Activated CD8-positive, alpha-beta memory T cell treated with anti-CD3 and anti-CD28 coated beads, Interleukin-2, amount 50 U/mL, for 4 hours (primary cell): ENCODE results near the gene PTPN22.

ENCODE experiments used
- DNase-seq: peaks from one replicate; pipeline ENCODE4 v3.0.0-alpha.2; 2020

PTPN22 gene

DNA sequence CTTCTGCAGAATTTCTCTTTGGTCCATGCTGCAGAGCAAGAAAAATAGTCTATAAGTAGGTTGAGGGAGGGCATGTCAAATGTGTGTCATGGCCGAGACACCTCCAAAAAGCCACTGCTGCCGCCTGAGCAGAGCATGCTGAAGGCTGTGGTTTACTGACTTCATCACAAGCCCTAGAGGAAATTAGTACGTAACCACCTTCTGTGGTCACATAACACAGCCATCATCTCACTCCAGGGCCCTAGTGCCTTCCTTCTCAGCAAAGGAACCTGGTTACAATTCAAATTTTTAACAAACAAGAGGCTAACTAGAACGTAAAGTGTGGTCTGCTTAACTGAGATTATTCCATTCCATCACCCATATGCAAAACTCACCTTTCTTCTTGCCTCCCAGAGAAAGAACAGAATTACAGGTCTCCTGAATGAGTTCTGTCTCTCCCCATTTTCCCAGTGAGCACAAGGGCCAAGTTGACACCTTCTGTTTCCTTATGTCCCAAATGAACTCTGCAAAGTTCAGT, at the start of gene PTPN22:
Gene PTPN22, minus strand, starts transcription at position 116 of the 517 bp plus-strand sequence.
- DNase-seq = peak; percentile 75

DNA sequence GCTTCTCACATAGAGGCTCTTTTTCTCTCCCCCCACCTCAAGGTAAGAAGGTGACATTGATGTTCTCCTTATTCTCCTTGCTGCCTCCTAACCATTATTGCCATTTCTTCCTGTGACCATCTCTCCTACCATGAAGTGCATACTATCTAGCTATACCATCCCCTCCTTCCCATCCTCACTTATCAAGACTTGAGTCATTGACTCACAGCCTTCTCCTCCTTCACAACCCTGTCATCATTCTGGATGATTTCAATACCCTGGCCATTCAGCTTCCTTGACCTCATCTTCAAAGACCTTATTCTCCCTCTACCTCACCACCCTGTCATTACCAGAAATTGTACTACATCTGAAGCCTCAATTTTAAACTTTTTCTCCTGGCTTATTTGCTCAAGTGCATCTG, 46.7 kb upstream of the PTPN22 start:
- no peak for DNase-seq

DNA sequence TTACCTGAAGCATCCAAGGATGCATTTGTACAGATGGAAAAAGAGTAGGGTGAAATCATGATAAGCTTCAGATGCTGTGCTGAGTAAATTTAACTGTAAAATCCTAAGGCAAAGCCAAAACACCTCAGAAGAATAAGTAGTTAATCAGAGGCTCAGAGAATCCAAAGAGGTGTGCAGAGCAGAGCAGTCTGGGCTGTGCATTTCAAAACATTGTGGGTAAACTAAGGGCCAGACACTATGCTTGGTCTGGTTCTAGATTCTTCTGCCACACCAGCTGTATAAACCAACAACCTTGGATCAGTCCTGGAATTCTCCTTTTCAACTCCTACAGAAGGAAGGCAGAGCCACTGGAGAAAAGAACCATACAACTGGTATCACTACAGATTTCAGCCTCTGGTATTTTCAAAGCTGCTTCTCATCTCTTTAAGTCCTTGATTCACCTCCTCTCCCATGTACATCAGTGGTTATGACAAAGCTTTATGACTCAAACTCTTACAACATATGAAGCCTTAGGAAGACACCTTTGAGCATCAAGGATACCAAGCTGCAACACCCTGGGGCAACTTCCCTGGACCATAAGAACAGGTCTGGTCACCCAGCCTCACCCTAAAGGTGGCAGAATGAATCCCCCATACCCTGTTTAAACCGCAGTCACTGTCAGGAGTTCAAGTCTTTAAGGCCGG, 46.0 kb upstream of the PTPN22 start:
- DNase-seq = no peak

DNA sequence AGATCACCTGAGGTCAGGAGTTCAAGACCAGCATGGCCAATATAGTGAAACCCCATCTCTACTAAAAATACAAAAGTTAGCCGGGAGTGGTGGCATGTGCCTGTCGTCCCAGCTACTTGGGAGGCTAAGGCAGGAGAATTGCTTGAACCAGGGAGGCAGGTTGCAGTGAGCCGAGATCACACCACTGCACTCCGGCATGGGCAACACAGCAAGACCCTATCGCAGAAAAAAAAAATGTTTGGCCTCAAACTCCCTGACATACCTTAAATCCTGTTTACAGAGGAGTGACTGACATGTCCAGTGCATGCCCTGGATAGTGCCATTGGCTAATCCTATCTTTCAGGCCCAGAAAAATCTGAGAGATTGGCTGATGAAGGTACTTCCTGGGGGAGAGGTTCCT, 45.5 kb upstream of the PTPN22 start:
- no peak for DNase-seq

DNA sequence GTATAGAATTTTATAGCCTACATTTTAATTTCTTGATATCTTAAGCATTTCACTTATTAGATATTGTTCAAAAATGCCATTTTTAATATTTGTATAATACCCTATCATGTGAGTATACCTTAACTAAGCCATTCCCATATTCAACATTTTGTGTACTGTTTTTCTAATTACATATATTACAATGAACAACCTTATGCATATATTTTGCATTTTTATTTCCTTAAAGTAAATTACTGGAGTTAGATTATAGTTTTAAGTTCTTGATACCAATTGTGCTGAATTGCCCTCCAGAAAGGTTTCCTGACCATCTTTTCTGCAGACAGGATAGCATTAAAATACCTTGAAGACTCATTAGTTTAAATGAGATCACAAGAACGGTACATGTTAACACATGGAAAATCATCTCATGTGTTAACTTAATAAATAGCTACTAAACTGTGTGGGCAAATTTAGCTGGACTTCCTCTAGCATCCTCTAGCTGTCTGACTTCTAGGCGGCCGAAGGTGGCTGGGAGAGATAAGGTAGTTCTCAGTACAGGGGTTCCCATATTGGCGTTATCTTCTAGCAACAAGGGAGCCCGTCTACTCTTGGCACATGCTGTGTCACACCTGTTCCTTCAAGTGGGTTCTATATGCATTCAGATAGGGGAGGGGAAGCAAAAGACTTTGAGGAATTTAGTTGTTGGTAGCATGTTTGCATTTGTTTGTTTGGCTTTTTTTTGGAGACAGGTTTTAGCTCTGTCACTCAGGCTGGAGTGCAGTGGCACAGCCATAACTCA, 42.6 kb upstream of the PTPN22 start:
- DNase-seq = no peak

DNA sequence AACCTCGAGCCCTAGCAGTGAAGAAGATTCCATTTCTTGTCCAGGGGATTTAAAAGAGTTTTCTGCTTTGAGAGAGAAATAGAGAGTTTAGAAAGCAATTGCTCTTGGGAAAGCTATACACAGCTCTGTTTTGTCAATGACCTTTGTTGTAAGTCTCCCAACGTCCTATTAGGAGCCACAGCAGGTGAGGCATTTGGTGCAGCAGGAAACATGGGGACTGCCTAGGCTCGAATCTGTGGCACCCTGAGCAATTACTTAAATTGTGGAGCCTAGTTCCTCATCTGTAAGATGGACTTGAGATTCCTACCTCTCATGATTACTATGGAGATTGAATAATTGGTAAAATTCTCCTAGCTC, 41.8 kb upstream of the PTPN22 start:
- no peak for DNase-seq

DNA sequence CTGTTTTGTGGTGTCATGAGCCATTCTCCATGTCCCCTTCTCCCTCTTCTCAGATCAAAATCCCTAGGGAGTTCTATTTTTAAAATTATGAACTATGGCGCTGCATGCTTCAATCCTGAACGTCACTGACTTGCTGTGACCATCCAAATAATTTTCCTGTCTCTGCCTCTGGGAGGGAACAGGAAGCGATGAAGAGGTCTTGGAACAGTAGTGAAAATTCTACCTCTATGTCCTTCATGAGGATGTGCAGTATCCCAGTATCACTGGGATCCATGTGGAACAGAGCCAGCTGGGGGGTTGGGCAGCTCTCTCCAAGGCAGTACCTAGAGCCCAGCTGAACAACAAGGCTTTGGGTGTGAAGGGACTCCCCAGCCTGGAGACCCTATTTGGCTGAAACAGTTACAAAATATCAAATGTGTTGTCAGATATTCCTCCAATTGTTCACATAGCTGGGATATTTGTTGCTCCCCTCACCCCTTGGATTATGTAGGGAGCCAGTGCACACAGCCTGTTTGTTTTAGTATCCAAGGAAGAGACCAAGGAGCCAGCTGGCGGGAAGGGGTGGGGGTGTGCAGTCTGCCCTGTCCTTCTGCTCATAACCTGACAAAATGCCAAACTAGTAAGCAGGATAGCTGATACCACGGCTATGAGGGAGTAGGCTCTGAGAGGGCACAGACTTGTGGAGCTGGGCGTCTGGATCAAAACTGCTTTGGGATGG, 41.2 kb upstream of the PTPN22 start:
- no peak for DNase-seq

DNA sequence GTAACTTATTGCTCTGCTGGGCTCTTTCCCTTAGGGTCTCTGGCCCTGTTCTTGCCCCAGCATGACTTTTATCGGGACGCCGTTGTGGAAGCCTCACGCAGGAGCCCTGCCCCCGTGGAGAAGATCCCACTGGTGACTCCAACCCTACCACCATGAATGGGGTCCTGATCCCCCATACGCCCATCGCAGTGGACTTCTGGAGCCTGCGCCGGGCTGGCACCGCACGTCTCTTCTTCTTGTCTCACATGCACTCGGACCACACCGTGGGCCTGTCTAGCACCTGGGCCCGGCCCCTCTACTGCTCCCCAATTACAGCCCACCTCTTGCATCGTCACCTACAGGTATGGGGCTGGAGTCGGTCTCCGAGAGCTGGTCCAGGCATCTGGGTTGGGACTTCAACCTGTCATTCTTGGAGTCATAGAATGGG, 33.9 kb upstream of the PTPN22 start:
- no peak for DNase-seq

DNA sequence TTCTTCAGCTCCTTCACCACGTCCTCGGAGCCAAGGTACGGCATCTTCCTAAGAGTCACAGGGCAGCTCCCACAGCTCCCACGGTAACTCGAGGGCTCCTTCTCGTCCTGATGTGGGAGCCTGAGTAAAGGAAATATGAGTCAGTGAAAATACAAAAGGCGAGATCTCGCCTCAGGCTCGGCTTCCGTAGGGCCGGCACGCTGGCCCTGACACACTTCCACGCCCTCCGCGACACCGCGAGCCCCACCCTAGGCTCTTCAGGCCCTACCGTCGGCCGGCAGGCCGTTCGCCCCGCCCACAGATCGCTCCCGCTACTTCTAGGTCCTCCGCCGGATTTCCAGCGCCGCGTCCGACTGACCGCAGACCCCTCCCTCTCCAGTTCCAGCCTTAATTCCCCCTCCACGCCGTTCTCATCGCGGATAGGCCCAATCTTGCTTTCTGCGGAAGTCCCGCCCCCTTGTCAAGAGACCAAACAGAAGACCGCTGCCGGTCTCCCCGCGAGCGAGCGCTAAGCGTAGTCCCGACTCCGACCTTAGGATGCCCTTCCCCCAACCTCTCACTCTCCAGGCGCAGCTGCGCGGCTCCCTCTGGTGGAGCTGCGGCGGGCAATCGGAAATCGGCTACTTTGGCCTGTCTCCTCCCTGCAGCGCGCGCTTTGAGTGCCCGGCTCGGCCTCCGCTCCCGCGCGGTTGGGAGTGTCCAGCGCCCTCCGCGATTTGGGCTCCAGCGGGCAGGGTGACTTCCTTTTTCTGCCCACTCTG, 33.3 kb upstream of the PTPN22 start, which contains the start of the genes AP4B1 and DCLRE1B:
Gene AP4B1, minus strand, starts transcription at position 126 of the 761 bp plus-strand sequence. Its CDS starts 82 bp downstream, at position 44.
Gene DCLRE1B, plus strand, starts transcription at position 653 of the 761 bp plus-strand sequence. CDS start 261 bp downstream, outside the sequence.
- DNase-seq = peak; percentile 94

DNA sequence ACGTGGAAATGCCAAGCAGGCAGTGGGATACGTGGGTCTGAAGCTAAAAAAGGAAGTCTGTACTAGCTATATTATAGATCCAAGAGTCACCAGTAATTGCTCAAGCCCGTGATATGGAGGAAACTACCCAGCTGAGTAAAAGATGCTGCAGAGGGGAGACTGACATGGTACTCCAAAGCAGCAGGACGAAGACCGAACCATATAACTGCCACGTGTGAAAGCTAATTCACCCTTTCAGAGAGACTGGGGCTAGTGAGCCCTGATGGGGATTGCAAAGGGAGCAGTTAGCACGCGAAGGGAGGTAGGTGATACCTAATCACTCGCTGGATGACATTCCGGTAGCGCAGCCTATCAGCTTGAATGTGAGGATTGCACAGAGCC, 32.8 kb upstream of the PTPN22 start:
- no peak for DNase-seq

DNA sequence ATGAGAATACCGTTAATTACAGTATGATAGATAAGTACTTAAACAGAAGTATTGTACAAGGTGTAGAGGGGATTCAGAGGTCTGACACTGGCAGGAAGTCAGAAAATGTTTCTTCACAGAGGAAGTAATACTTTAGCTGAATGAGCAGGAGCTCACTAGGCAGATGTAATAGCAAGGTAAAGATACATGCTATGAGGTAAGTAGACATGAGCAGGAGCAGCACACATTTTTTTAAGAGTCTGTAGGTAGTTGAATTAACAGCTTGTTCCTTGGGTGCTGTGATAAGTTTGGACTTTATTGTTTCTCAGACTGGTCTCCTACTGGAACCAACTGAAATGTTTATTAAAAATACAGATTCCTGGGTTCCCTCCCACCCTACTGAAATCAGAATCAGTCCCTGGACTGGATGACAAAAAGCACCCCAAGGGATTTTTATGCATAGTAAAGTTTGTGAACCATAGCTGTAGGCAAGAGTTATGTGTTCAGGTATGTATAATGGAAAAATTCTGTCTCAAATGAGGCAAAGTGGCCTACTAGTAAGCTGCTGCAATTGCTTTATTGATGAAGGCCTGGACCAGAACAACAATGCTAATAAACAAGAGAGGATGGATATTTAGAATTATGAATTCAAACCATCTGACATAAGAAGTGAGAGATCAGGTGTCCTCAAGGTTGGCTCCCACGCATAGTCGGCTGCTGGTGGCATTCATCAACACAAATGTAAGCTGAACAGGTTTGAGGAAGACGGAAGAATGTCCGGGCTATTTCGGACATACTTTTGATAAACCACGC, 32.2 kb upstream of the PTPN22 start:
- DNase-seq = peak; percentile 15

DNA sequence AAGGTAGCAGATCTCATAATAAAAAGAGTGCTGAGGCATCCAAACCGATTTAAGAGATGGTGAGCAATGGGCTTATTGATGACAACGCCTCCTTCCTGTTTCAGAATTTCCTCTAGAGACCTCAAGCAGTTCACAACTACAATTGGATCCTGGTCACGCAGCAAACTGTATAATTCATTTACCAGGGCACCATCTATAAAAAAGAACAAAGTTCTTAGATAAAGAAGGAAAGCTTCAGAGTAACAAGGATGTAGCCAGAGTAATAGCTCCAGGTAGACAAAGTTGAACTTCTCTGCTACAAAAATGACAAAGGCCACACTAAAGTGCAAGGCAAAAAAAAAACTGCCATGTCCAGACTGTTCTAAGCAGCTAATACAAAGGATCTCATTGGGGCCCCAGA, 29.7 kb upstream of the PTPN22 start:
- DNase-seq = no peak

DNA sequence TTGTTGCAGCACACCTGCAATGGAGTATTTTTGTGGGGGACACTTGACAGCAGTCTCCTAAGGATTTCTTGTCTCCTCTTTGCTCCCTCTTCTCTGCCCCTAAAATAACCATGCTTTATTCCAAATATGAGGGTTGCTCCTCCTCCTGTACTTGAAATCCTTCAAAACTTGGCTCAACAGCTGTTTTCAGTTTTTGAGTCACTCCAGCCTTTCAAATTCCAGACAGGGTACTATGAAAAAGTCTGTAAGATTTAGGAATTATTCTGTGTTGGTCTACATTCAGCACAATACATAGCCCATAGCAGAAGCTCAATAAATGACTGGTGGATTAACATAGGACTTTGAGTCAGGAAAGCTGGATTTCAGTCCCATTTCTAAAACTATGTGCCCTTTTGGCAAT, 27.6 kb upstream of the PTPN22 start:
- no peak for DNase-seq

DNA sequence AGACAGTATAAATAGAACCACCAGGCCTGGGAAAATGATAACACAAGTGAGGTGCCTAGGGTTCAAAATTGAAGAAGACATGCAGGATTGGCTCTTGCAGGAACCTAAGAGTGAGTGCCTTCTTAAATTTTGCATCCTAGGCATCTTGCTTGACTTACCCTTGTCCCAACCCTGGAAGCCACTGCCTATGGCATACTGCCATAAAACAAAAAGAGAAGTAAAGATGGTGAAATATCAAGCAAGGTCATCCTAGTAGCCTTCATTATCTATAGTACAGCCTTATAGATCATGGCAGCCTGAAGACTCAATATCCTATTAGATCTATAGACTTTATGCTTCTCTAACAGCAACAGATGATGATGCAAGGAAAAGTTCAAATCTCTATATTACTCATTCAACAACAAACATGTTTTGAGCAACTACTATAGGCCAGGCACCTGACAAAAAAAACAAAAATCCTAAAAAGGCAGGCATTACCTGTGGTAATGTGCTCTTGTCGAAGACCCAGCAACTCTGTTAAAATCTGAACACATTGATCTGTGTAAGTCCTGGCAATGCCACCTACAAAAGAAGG, 26.8 kb upstream of the PTPN22 start:
- DNase-seq = no peak

DNA sequence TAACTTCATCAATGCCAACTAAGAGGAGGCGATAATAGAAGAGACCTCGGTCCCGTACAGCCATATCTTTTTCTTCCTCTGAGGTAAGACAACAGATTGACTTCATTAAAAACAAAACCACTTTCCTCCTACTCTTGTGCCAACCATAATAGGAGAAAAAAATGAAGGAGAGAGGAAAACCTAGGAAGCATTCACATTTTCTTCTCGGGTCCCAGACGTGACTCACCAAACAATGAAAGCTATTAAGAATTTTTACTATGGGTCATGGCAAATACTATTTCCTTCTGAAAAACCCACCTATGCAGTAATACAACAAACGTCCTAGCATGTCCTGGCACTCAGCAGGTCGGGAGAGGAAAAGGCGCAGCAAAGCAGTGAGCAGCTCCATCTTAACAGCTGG, 24.4 kb upstream of the PTPN22 start:
- no peak for DNase-seq

DNA sequence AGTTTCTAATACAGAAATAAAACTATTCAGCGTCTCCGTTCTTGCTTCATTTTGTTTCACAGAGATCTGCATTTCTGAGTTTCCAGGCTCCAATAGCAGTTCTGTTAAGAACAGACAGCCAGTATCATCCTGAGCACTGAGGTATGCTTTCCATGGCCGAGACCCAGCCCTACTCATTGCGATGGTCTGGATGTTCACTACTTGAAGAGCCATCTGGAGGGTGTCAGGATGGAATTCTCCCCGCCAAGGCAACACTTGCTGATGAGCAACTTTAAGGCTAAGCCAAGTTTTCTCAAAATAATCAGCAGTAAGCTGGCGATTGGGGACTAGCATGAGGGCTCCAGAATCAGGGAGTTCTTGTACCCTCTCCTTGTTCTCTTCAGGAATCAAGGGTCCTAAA, 23.6 kb upstream of the PTPN22 start:
- DNase-seq = no peak

DNA sequence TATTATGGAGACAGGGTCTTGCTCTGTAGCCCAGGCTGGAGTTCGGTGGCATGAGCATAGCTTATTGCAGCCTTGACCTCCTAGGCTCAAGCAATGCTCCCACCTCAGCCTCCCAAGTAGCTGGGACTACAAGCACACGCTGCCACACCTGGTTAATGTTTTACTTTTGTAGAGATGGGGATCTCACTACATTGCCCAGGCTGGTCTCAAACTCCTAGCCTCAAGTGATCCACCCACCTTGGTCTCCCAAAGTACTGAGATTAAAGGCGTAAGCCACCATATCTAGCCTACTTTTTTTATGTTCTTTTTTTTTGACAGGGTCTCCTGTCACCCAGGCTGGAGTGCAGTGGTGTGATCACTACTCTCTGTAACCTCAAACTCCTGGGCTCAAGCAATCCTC, 21.8 kb upstream of the PTPN22 start:
- no peak for DNase-seq

DNA sequence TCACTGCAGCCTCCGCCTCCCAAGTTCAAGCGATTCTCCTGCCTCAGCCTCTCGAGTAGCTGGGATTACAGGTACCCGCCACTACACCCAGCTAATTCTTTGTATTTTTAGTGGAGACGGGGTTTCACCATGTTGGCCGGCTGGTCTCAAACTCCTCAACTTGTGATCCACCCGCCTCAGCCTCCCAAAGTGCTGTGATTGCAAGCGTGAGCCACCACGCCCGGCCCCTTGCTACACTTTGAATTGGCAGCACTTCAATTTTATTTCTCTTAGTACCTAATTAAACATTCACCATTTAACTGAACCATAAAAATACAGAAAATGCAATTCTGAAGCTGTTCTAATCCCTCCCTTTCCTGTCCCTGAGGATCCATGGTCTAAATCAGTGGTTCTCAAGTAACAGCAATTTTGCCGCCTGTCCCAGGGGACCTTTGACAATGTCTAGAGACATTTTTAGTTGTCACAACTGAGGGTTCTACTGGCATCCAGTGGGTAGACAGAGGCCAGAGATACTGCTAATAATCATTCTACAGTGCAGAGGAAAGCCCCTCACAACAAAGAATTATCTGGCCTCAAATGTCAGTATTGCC, 20.2 kb upstream of the PTPN22 start:
- DNase-seq = no peak

DNA sequence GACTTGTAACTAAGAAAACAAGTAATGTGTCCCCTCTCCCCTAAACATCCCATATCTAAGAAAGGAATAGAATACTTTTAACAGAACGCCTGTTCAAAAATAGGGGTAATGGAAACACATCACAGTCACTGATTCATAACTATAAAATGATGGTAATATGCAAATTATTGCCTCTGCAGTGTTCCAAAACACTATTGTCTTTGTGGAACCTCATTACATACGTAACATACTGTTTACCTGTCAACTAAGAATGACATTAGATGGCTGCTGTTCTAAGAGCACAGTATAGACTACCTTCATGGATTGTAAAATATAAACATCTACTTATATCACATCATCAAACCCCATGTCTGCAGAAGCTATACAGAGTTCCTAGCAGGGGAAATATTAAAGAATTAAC, 19.3 kb upstream of the PTPN22 start:
- DNase-seq = no peak

DNA sequence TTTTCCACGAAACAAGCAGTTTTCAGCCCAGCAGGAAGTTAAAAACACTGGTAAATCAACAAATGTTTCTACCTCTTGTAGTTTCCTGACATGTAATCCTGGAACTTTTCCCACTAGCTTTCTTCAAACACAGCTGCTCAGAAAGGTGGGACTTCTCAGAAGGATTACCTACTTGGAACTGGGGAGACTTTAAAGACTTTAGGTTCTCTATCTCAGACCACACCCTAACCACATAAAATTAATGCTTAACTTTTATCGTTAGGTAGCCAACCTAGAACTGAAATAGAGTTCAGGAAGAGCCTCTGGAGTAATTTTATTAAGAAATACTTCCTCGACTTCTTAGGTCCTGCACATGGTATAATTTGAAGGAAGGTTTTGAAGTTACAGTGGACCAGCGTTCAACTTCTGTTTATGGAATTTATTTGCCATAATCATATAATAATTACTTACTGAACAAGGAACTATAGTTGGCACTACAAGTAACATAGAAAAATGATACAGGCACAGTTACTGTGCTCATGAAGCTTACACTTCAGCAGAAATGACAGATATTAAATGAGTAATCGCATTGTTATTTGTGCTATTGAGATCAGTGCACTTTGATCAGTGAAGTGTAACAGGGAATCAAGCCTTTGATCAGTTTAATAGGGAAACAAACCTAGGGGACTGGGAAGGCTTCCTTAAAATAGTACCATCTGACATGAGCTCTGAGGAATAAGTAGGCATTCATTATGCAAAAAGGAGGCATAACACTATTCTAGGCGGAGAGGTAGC, 16.1 kb upstream of the PTPN22 start, which contains the start of gene BCL2L15:
Gene BCL2L15, minus strand, starts transcription at position 180 of the 774 bp plus-strand sequence. CDS start 206 bp downstream, outside the sequence.
- DNase-seq = no peak
